ENCODE measurements around the gene B3GNT9.

The B3GNT9 gene

DNA sequence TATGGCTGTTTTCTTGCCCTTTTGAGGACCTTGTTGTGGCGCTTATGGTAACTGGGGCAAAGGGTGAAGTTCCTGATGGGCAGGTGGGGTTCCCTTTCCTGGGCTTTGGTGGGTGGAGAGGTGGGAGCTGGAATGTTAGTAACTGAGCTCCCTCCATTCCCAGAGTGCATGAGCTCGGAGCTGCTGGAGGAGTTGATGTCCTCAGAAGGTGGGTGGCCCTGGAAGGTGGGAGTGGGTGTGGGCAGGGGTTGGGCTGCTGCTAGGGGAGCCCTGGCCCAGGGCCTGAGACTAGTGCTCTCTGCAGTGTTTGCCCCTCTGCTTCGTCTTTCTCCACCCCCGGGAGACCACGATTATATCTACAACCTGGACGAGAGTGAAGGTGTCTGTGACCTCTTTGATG lies 46.9 kb upstream of the B3GNT9 start:
- TF ChIP-seq EP300 (IDR thresholded peaks at IDR 0.05; ENCODE audit: borderline replicate concordance), result no peak

DNA sequence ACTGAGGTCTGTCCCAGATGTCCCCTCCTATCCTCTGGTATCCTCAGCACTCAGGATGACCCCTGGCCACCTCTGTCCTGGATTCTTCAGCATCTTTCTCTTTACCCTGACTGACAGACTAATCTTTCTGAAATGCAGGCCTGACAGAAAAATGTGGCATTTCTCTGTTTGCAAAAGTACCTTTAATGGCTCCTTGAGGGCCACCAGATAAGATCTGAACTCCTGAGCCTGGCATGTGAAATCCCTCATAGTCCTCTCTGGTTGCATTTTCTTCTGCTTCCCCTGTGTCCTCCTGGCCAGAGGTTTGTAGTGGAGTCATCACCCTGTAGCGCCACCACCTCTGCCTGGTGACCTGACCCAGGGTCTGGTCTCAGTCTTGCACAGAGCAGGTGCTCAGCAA lies 46.1 kb upstream of the B3GNT9 start:
- TF ChIP-seq EP300 (IDR thresholded peaks at IDR 0.05; ENCODE audit: borderline replicate concordance) (no peak), CREB1 (IDR thresholded peaks at IDR 0.05; ENCODE audit: low read depth) (no peak), EGR1 (IDR thresholded peaks at IDR 0.05) (no peak), CEBPB (IDR thresholded peaks at IDR 0.05) (no peak), REST (IDR thresholded peaks at IDR 0.05; ENCODE audit: low read depth) (no peak), FOXM1 (IDR thresholded peaks at IDR 0.05; ENCODE audit: borderline replicate concordance, low read depth) (no peak), ZBTB7A (IDR thresholded peaks at IDR 0.05; ENCODE audit: low read depth) (no peak), TCF12 (IDR thresholded peaks at IDR 0.05; ENCODE audit: low read depth) (no peak), NFIC (IDR thresholded peaks at IDR 0.05) (no peak), MAX (IDR thresholded peaks at IDR 0.05) (no peak), YY1 (IDR thresholded peaks at IDR 0.05; ENCODE audit: low read depth) (no peak), TEAD4 (IDR thresholded peaks at IDR 0.05) (no peak), RAD21 (IDR thresholded peaks at IDR 0.05; ENCODE audit: low read depth) (no peak), TAF1 (IDR thresholded peaks at IDR 0.05; ENCODE audit: low read depth) (no peak)
- TF ChIP-seq, protein P1, sequence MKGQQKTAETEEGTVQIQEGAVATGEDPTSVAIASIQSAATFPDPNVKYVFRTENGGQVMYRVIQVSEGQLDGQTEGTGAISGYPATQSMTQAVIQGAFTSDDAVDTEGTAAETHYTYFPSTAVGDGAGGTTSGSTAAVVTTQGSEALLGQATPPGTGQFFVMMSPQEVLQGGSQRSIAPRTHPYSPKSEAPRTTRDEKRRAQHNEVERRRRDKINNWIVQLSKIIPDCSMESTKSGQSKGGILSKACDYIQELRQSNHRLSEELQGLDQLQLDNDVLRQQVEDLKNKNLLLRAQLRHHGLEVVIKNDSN (IDR thresholded peaks at IDR 0.05), result no peak

DNA sequence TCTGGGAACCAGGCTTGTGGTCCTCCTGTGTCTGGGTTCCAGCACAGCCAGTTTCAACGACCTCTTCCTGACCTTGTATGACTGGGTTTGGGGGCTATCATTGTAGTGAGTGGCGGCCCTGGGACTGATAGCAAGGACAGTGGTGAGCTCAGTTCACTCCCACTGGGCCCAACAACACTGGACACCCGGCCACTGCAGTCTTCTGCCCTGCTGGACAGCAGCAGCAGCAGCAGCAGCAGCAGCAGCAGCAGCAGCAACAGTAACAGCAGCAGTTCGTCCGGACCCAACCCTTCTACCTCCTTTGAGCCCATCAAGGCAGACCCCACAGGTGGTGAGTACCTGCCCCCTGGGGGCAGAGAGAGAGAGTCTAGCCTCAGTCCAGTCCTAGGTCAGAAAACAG lies 44.9 kb upstream of the B3GNT9 start:
- TF ChIP-seq CEBPB (IDR thresholded peaks at IDR 0.05) (no peak), CREB1 (IDR thresholded peaks at IDR 0.05; ENCODE audit: low read depth) (no peak), RAD21 (IDR thresholded peaks at IDR 0.05; ENCODE audit: low read depth) (no peak), NFIC (IDR thresholded peaks at IDR 0.05) (no peak), EGR1 (IDR thresholded peaks at IDR 0.05) (no peak), YY1 (IDR thresholded peaks at IDR 0.05; ENCODE audit: low read depth) (no peak), REST (IDR thresholded peaks at IDR 0.05; ENCODE audit: low read depth) (no peak), FOXM1 (IDR thresholded peaks at IDR 0.05; ENCODE audit: borderline replicate concordance, low read depth) (no peak), EP300 (IDR thresholded peaks at IDR 0.05; ENCODE audit: borderline replicate concordance) (no peak), TAF1 (IDR thresholded peaks at IDR 0.05; ENCODE audit: low read depth) (no peak), TCF12 (IDR thresholded peaks at IDR 0.05; ENCODE audit: low read depth) (no peak), ZBTB7A (IDR thresholded peaks at IDR 0.05; ENCODE audit: low read depth) (no peak), TEAD4 (IDR thresholded peaks at IDR 0.05) (no peak), MAX (IDR thresholded peaks at IDR 0.05) (no peak)
- TF ChIP-seq, protein P1 (IDR thresholded peaks at IDR 0.05), result no peak

DNA sequence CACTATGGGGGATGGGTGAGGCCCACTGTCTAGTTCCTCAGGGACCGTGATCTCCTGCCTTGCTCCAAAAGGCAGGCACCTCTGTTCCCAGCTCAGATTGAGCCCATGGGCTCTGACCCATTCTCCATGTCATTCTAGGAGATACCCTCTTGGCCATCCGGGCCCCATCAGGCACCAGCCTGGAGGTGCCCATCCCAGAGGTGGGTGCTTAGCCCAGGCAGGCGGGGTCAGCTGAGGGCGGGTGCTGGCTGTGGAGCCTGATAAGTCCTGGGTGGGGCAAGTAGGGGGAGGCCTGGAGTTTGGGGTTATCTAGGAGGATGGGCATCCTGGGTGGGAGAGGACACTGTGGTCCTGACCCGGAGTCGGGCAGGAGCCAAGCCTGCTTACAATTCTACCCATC lies 43.5 kb upstream of the B3GNT9 start:
- no peak for TF ChIP-seq YY1 (IDR thresholded peaks at IDR 0.05; ENCODE audit: low read depth)
- no peak for TF ChIP-seq NFIC (IDR thresholded peaks at IDR 0.05)
- no peak for TF ChIP-seq TAF1 (IDR thresholded peaks at IDR 0.05; ENCODE audit: low read depth)
- TF ChIP-seq, protein P1 (IDR thresholded peaks at IDR 0.05), result no peak
- TF ChIP-seq MAX (IDR thresholded peaks at IDR 0.05), result no peak
- no peak for TF ChIP-seq CREB1 (IDR thresholded peaks at IDR 0.05; ENCODE audit: low read depth)
- no peak for TF ChIP-seq EP300 (IDR thresholded peaks at IDR 0.05; ENCODE audit: borderline replicate concordance)
- TF ChIP-seq TEAD4 (IDR thresholded peaks at IDR 0.05), result no peak
- TF ChIP-seq CEBPB (IDR thresholded peaks at IDR 0.05), result no peak
- no peak for TF ChIP-seq TCF12 (IDR thresholded peaks at IDR 0.05; ENCODE audit: low read depth)

- no peak for TF ChIP-seq EGR1 (IDR thresholded peaks at IDR 0.05)
- TF ChIP-seq ZBTB7A (IDR thresholded peaks at IDR 0.05; ENCODE audit: low read depth), result no peak
- TF ChIP-seq YY1 (IDR thresholded peaks at IDR 0.05; ENCODE audit: low read depth), result no peak
- TF ChIP-seq CREB1 (IDR thresholded peaks at IDR 0.05; ENCODE audit: low read depth), result no peak
- no peak for TF ChIP-seq REST (IDR thresholded peaks at IDR 0.05; ENCODE audit: low read depth)
- TF ChIP-seq RAD21 (IDR thresholded peaks at IDR 0.05; ENCODE audit: low read depth), result no peak
- no peak for TF ChIP-seq NFIC (IDR thresholded peaks at IDR 0.05)
- TF ChIP-seq TAF1 (IDR thresholded peaks at IDR 0.05; ENCODE audit: low read depth), result no peak
Measured at GRCh38 chr16:67193536-67193935, 42.7 kb upstream of the B3GNT9 start.
